HCT116 (cell line): Measurements from ENCODE around the gene PIPOX. TPM values are rescaled to one million over a fixed set of nuclear protein-coding genes. Genes with fewer than 3 reads are reported as not detected.
A peak's percentile ranks its signal among the peaks of the same experiment; 100 is the strongest.

Experiments
- ATAC-seq: fragments of 200-7000 bp; cut with Tn5 transposase; 2 replicates; pipeline ENCODE4 v1.9.1; 2020; ENCODE audit warnings: mild to moderate bottlenecking, moderate library complexity
- BruUV-seq: library from RNA; stranded (reverse); fragments of 400-500 nt; replicated peaks from 2 replicates; lab custom pipeline; 2021; lab: Mats Ljungman, UMichigan
- CTCF ChIA-PET: fragments of 300-600 bp; sonication (Branson Sonifier 250); formaldehyde crosslinking; loops from one replicate; lab custom pipeline; 2021; ENCODE audit warnings: antibody characterized with exemption; lab: Charles Lee
- POLR2A ChIA-PET: fragments of 300-600, 350-600 bp; sonication (Branson Sonifier 250); formaldehyde crosslinking; loops from one replicate; lab custom pipeline; 2021; ENCODE audit warnings: antibody characterized with exemption; lab: Charles Lee
- RAD21 ChIA-PET, 2 experiments: fragments of 300-600 bp; sonication (Branson Sonifier 250); formaldehyde crosslinking; loops; one replicate each; lab custom pipeline; 2023; ENCODE audit warnings: low total read pairs in 2 of 2; ENCODE audit not compliant: uncharacterized antibody in 2 of 2, unreplicated experiment in 2 of 2, low non-redundant PET in 1 of 2; lab: Charles Lee
- DNase-seq: peaks from one replicate; pipeline ENCODE4 v3.0.0-alpha.2; 2010; ENCODE audit warnings: low read depth, low spot score
- H2AFZ ChIP-seq: fragments of 200-600 bp; shearing (Covaris generic), sonication (generic); 2 replicates; pipeline ENCODE4 v1.6.1; 2017; ENCODE audit warnings: low read depth, mixed run types, mixed read lengths, antibody characterized with exemption, low read length; ENCODE audit not compliant: poor library complexity, severe bottlenecking
- H3K27ac ChIP-seq: 2 replicates; pipeline ENCODE4 v1.5.1; 2012; ENCODE audit warnings: low read depth, low read length
- H3K27me3 ChIP-seq: fragments of 200-600 bp; sonication (generic); 2 replicates; pipeline ENCODE4 v1.6.1; 2016; ENCODE audit warnings: mixed run types, low read length, mixed read lengths; ENCODE audit not compliant: insufficient read depth
- H3K36me3 ChIP-seq, 2 experiments: fragments of 200-500 bp in 1 of 2; fragments of 200-600 bp in 1 of 2; sonication (Bioruptor generic) in 1 of 2; sonication (generic) in 1 of 2; 2 replicates each; pipeline versions ENCODE4 v1.5.1 to v1.6.1; 2014 to 2016; ENCODE audit warnings: low read length in 2 of 2, inconsistent platforms in 1 of 2, mixed read lengths in 1 of 2, mixed run types in 1 of 2; ENCODE audit not compliant: insufficient read depth in 2 of 2, control insufficient read depth in 1 of 2
- H3K4me1 ChIP-seq, 2 experiments: fragments of 200-600 bp in 1 of 2; sonication (generic) in 1 of 2; 2 replicates each; pipeline versions ENCODE4 v1.5.1 to v1.6.1; 2012 to 2017; ENCODE audit warnings: low read length in 2 of 2, inconsistent platforms in 1 of 2, mild to moderate bottlenecking in 1 of 2, mixed read lengths in 1 of 2, mixed run types in 1 of 2, moderate library complexity in 1 of 2; ENCODE audit not compliant: insufficient read depth in 2 of 2, control insufficient read depth in 1 of 2
- H3K4me2 ChIP-seq: fragments of 200-600 bp; sonication (generic); 2 replicates; pipeline ENCODE4 v1.6.1; 2017; ENCODE audit warnings: mixed run types, low read length, mixed read lengths
- H3K4me3 ChIP-seq, 2 experiments: fragments of 200-600 bp in 1 of 2; sonication (generic) in 1 of 2; replicated peaks in 1 of 2; 2 replicates each; pipeline ENCODE4 v1.5.1; 2011 to 2016; ENCODE audit warnings: low read length in 2 of 2, control low read depth in 1 of 2, low read depth in 1 of 2, mild to moderate bottlenecking in 1 of 2, mixed read lengths in 1 of 2, mixed run types in 1 of 2
- H3K79me2 ChIP-seq: fragments of 200-600 bp; sonication (generic); 2 replicates; pipeline ENCODE4 v1.6.1; 2017; ENCODE audit warnings: mild to moderate bottlenecking, mixed run types, low read length, moderate library complexity, mixed read lengths; ENCODE audit not compliant: insufficient read depth
- H3K9ac ChIP-seq: fragments of 200-600 bp; sonication (generic); 2 replicates; pipeline ENCODE4 v1.6.1; 2016; ENCODE audit warnings: low read length, mixed read lengths
- H3K9me2 ChIP-seq: fragments of 200-600 bp; sonication (generic), shearing (Covaris generic); 2 replicates; pipeline ENCODE4 v1.6.1; 2017; ENCODE audit warnings: mixed run types, mild to moderate bottlenecking, moderate library complexity; ENCODE audit not compliant: insufficient read depth
- H3K9me3 ChIP-seq, 2 experiments: fragments of 200-500 bp in 1 of 2; fragments of 200-600 bp in 1 of 2; sonication (Bioruptor generic) in 1 of 2; sonication (generic) in 1 of 2; 2 replicates each; pipeline ENCODE4 v1.6.1; 2014 to 2017; ENCODE audit warnings: low read length in 2 of 2, mixed read lengths in 2 of 2, inconsistent platforms in 1 of 2, low read depth in 1 of 2, mild to moderate bottlenecking in 1 of 2, mixed run types in 1 of 2, moderate library complexity in 1 of 2; ENCODE audit not compliant: control insufficient read depth in 1 of 2, insufficient read depth in 1 of 2
- H4K20me1 ChIP-seq: fragments of 200-600 bp; sonication (generic), shearing (Covaris generic); 2 replicates; pipeline ENCODE4 v1.6.1; 2017; ENCODE audit warnings: mixed run types, mild to moderate bottlenecking, moderate library complexity; ENCODE audit not compliant: insufficient read depth
- CTCF ChIP-seq, 3 experiments: fragments of 200-600 bp in 1 of 3; sonication (generic) in 1 of 3; IDR thresholded peaks in 2 of 3; conservative IDR thresholded peaks in 1 of 3; 2 replicates each; pipeline ENCODE4 v1.5.1; 2012 to 2017; ENCODE audit warnings: low read depth in 2 of 3, low read length in 2 of 3, antibody characterized with exemption in 1 of 3, borderline replicate concordance in 1 of 3, control low read depth in 1 of 3, mild to moderate bottlenecking in 1 of 3, mixed read lengths in 1 of 3, mixed run types in 1 of 3, moderate library complexity in 1 of 3; ENCODE audit not compliant: insufficient read depth in 1 of 3
- EGR1 ChIP-seq: IDR thresholded peaks from 2 replicates; pipeline ENCODE4 v1.6.1; 2012; ENCODE audit warnings: low read depth
- EZH2phosphoT487 ChIP-seq: fragments of 200-600 bp; IDR thresholded peaks from 2 replicates; pipeline ENCODE4 v1.6.1; 2018; ENCODE audit warnings: antibody characterized with exemption, borderline replicate concordance
- FOSL1 ChIP-seq: IDR thresholded peaks from 2 replicates; pipeline ENCODE4 v1.6.1; 2012; ENCODE audit warnings: low read depth
- REST ChIP-seq: IDR thresholded peaks from 2 replicates; pipeline ENCODE4 v1.6.1; 2012; ENCODE audit warnings: low read depth
- SIN3A ChIP-seq: IDR thresholded peaks from 2 replicates; pipeline ENCODE4 v1.6.1; 2012; ENCODE audit warnings: low read depth
- SRF ChIP-seq: IDR thresholded peaks from 2 replicates; pipeline ENCODE4 v1.6.1; 2012; ENCODE audit warnings: low read depth
- YY1 ChIP-seq: IDR thresholded peaks from 2 replicates; pipeline ENCODE4 v1.6.1; 2011; ENCODE audit warnings: low read length, low read depth, moderate library complexity, mild to moderate bottlenecking; ENCODE audit not compliant: insufficient replicate concordance; ENCODE audit errors: extremely low read depth
- ZBTB33 ChIP-seq: IDR thresholded peaks from 2 replicates; pipeline ENCODE4 v1.6.1; 2011; ENCODE audit warnings: mild to moderate bottlenecking, low read length, moderate library complexity; ENCODE audit not compliant: insufficient replicate concordance; ENCODE audit errors: extremely low read depth
- intact Hi-C: fragments of 100-400 bp; cut with micrococcal nuclease; formaldehyde crosslinking; loops from 2 replicates; pipeline ENCODE4 v1.10.0; 2022
- total RNA-seq: library from RNA; stranded (reverse); gene quantifications from one replicate; pipeline ENCODE4 v1.2.1, GENCODE V29; 2021; ENCODE audit not compliant: unreplicated experiment

The PIPOX gene
- total RNA-seq, 1 experiment from 2014 or later, result 1.8 TPM

GRCh38 chr17:29077320-29077719, 34.4 kb downstream of the PIPOX start:
- Histone ChIP-seq H3K4me3 (no peak overlapping the region), H3K9me3 (no peaks in the 10 kb centered on the region), H3K36me3 (no peaks in the 10 kb centered on the region), H3K9me2 (no peaks in the 10 kb centered on the region), H3K4me1 (peaks cover 0 to 12% of the 10 kb centered on the region in 2 experiments; a peak in 2 of 4 replicates), H2AFZ (no peak overlapping the region), H3K79me2 (no peaks in the 10 kb centered on the region), H3K9ac (no peak overlapping the region), H3K27me3 (no peaks in the 10 kb centered on the region), H3K27ac (no peak overlapping the region), H3K4me2 (no peak overlapping the region), H4K20me1 (no peaks in the 10 kb centered on the region)
- no peak for ATAC-seq
- intact Hi-C loops, result no loop called here
- ChIA-PET CTCF (interaction anchor here (0.9 kb wide), 1 partner anchor 112 kb away, joined by 3 read pairs; no protein-coding TSS in a partner anchor), POLR2A (no interaction called here), RAD21 (interaction anchor here in 1 of 2 experiments (1.0 kb wide), 1 partner anchor 40 kb away, joined by 3 read pairs; no protein-coding TSS in a partner anchor)
- TF ChIP-seq CTCF (IDR thresholded peaks at IDR 0.05 in 2 of 3, conservative IDR thresholded peaks at IDR 0.05 in 1 of 3; ENCODE audit: borderline replicate concordance in 1 of 3, insufficient read depth in 1 of 3, low read depth in 2 of 3, low read length in 2 of 3) (no peak), YY1 (no peak)
- DNase-seq, result no peak
- no TSS peak for BruUV-seq

GRCh38 chr17:29078183-29079045, 35.5 kb downstream of the PIPOX start:
- Histone ChIP-seq H3K36me3 (no peaks in the 10 kb centered on the region), H3K4me2 (peak overlapping the region; percentile 42), H3K4me3 (no peak overlapping the region), H3K27me3 (no peaks in the 10 kb centered on the region), H3K9me2 (no peaks in the 10 kb centered on the region), H3K9me3 (no peaks in the 10 kb centered on the region), H3K9ac (no peak overlapping the region), H2AFZ (no peak overlapping the region), H4K20me1 (no peaks in the 10 kb centered on the region), H3K4me1 (peaks cover 0 to 12% of the 10 kb centered on the region in 2 experiments; a peak in 2 of 4 replicates), H3K27ac (no peak overlapping the region), H3K79me2 (no peaks in the 10 kb centered on the region)
- BruUV-seq, result no TSS peak
- ChIA-PET RAD21 (no interaction called here), POLR2A (interaction anchor here (0.6 kb wide), 1 partner anchor 164 kb away, joined by 3 read pairs; no protein-coding TSS in a partner anchor), CTCF (interaction anchor here (0.9 to 2.0 kb wide), 2 partner anchors 113 kb away, joined by 3 to 8 read pairs; no protein-coding TSS in a partner anchor)
- intact Hi-C loops, result no loop called here
- DNase-seq (peak; percentile 4), ATAC-seq (peak; percentile 54)
- TF ChIP-seq ZBTB33, result no peak
- TF ChIP-seq REST, result no peak
- TF ChIP-seq EGR1, result no peak
- TF ChIP-seq FOSL1, result no peak
- no peak for TF ChIP-seq SIN3A
- no peak for TF ChIP-seq EZH2phosphoT487
- TF ChIP-seq SRF, result no peak
- TF ChIP-seq YY1, result no peak
